HG03175 (cell line): ENCODE data around the gene GLRX.

ENCODE experiments used
- ATAC-seq: cut with Tn5 transposase; IDR thresholded peaks from one replicate; pipeline ENCODE4 v1.9.1; 2021; ENCODE audit warnings: mild to moderate bottlenecking, moderate library complexity; ENCODE audit not compliant: unreplicated experiment

GLRX gene

DNA sequence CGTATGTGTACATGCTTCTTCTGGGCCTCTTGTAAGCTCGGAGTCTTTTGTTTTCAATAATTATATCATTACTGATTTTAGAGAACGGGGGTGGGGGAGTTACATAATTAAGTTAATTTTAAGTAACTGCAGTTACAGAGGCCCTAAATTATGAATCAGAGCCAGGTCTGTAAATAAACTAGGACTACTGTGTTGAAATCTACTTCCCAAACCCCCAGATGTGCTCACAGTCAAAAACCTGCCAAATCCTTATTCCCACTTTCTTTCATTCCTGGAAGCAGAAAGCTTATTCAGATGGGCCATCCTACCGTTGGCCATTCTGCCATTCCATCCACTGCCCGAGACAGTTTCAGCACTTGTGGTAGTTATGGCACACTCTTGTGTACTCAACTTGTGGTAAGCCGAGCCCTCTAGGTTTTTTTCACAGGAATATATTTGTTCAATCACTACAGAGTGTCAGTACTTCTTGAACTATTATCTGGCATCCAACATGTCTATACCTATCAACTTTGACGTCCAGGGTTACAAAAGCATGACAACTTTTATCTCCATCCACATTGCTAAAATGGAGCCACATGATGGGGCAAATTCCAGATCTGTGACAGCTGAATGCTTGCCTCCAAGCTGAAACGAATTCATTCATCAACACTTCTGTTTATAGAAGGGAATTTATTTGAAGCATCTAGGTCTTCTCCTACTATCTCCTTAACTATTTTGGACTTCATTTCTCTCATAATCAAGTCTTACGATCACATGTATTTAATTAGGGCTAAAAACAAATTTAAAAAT lies 37.8 kb downstream of the GLRX start:
- no peak for ATAC-seq

DNA sequence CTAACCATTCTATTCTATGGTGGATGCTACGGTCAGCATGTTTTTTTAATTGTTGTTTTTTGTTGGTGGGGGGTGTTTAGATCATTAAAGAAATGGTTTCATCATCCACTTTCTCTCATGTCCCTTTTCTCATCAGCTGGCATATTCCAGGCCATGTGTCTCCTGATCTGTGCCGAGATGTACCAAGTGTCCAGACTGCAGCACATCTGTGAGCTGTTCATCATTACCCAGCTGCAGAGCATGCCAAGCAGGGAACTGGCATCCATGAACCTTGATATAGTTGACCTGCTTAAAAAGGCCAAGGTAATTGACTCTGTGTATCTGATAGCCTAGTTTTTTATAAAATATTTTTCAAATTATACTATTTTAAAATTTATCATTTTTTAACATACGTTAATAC lies 38.9 kb downstream of the GLRX start:
- no peak for ATAC-seq

- no peak for ATAC-seq
Observed at GRCh38 chr5:95782181-95782580, 40.3 kb downstream of the GLRX start.

DNA sequence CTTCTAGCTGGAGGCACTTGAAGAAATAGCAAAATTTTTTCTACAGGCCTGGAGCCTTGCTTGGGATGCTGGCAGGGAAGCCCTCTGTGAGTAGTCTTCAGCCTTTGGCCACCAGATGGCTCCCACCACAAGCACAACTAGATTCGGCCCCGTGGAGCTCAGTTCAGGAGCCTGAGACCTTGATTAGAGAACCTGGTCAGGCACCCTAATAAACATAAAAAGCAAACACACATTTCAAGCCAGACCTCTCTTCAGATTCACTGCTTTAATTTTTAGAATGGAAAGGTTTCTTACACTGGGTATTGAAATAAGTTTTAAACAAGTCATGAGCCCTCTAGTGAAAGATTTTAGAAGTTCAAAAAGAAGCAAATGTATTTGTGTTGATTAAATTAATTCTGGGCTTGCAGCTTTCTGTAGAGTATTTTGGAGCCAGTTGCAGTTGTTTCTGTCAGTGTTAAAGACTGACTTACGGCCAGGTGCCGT lies 41.4 kb downstream of the GLRX start:
- peak; percentile 98 for ATAC-seq

DNA sequence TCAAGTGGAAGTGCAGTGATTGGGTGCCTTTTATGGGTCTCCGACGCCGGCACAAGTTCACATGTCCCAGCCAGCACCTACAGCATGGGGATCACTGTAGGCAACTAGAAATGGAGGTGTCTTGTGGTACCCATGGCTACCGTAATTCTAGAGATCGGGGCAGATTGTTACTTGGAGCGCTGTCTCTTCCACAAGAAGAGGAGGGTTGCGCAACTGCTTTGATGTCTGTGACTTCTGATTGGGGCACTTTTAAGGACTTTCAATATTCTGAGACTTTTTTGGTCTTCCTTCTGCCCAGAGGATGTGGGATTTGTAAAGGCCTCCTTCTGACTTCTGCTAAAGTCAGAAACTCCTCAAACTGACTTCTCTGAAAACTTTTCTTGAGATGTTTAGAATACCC lies 41.9 kb downstream of the GLRX start:
- no peak for ATAC-seq

DNA sequence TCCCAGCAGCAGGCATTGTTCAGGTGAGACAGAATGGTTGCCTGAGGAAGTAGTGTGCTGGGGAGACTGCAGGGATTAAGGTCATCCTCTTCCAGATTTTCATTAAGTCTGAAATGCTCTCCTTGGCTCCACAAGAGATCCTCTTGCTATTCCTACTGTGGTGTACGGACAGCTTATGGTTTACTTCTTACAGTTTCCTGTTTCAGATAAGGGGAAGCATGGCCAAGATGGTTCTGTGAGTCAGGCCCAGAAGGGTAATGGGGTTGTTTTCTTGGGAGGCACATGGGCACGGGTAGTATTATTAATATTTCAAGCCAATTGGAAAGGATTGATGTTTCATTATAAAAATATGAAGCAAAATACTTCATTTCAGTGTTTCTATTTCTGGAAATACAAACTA lies 42.9 kb downstream of the GLRX start:
- no peak for ATAC-seq

DNA sequence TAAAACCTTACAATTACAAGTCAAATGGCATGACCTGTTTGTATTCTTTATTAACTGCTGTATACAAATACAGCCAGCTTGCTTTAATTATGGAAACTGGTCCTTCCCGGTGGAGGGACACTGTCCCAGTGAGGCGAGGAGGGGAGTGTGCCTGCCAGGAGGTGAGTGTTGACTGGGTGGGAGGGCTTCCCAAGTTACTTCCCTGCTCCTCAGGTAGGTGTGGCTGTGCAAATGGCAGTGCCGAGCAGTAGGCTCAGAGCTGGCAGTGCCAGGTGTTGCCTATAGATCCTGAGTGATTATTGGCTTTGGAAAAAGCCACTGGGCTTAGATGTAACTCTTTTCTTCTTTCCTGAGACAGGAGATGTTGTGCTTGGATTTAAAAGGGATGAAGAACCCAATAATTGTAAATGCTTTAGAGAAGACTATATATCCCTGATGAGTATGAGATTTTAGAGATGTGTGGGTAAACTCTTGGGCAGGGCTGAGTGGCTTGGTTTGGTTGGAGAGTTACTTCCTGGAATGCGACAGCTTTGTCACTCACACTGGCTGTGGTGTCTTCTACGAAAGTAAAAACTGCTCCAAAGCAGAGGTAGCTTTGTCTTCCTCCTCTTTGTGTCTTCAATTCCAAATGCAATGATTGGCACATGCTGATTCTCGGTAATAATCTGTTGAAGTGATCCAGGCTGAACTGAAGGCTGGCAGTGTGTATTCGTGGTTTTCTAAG lies 43.7 kb downstream of the GLRX start:
- no peak for ATAC-seq

- ATAC-seq: no peak
Observed at GRCh38 chr5:95777441-95777840, 45.1 kb downstream of the GLRX start.

DNA sequence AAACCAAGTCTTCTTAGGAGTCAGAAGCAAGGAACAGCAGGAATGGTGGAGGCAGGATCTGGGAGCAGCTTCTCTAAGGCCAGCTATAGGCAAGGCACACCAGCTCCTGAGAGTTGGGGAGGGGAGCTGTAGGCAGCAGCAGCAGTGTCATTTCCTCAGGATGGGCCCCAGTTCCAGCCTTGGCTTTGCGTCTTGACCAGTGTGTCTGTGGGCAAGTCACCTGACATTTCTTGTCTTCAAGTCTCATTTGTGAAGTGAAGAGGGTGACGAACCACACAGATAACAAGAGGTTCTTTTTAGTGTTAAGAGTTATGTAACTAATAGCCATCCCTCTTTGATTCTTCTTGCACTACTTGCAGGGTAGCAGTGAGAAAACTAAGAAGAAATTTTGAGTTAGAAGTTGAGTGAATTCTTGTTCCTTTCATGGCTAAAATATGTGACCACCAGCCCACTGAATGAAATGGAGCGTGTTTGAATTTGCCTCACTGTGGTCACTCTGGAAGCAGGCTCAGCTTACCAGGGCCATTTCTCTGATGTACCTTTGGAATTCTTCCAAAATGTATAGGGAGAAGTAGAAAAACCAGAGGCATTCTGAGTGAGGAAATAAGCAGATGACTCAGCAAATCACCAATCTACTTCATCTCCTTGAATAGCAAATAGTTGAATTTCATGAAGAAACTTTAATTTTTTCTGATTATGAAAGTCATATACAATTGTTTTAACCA lies 49.0 kb downstream of the GLRX start:
- no peak for ATAC-seq

DNA sequence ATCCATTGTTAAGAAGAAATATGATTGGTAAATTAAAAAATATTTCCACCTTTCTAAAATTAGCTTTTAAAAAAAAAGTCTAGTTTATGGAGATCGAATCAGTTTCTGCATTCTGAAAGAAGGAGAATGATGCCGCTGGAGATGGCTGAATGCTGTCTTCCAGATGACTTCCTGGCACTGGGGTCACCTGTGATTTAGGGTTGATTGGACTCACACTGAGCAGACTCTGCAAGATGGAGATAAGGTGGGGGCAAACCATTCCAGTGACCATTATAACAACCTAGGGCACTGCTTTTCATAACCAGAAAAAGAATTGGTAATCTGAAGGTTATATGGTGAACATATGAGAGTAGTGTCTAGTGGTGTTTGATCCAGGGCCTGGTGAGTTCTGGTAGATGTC lies 50.6 kb downstream of the GLRX start:
- ATAC-seq: no peak

GRCh38 chr5:95770830-95771708 lies 51.5 kb downstream of the GLRX start:
- no peak for ATAC-seq

GRCh38 chr5:95768731-95769130 lies 53.8 kb downstream of the GLRX start:
- no peak for ATAC-seq

DNA sequence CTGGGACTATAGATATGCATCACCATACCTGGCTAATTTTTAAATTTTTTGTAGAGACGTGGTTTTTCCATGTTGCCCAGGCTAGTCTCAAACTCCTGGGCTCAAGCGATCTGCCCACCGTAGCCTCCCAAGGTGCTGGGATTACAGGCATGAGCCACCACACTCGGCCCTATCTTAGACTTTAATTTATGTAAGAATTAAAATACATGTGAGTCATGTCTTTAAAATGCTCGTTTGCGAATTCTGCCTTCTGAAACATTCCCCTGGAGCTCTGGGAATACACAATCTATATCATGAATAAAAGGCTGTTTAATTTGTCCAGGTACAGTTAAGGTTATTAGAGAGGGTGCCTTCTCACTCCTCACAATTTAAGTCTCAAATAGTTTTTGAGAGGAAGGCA lies 58.6 kb downstream of the GLRX start:
- no peak for ATAC-seq
